Liver (tissue), 3 donors: ENCODE data around the gene SNX9.

Source experiments
- CTCF ChIP-seq: fragments of 150-350 bp; IDR thresholded peaks from 2 replicates; pipeline ENCODE4 v1.5.1; 2017; ENCODE audit warnings: improper control_type of control experiment, low read depth, low read length; ENCODE audit not compliant: missing input control
- EGR1 ChIP-seq, 2 donors: IDR thresholded peaks; 2 replicates each; pipeline ENCODE4 v1.6.1; 2016 to 2018; ENCODE audit warnings: antibody characterized with exemption in 2 of 2, low read depth in 2 of 2
- FOXA1 ChIP-seq: IDR thresholded peaks from 2 replicates; pipeline ENCODE4 v1.6.1; 2016; ENCODE audit warnings: antibody characterized with exemption
- GABPA ChIP-seq, 2 donors: IDR thresholded peaks in 1 of 2; conservative IDR thresholded peaks in 1 of 2; 2 replicates each; pipeline ENCODE4 v1.6.1; 2016; ENCODE audit warnings: antibody characterized with exemption in 2 of 2, mild to moderate bottlenecking in 1 of 2, moderate library complexity in 1 of 2
- JUND ChIP-seq, 2 donors: IDR thresholded peaks; 2 replicates each; pipeline ENCODE4 v1.6.1; 2016; ENCODE audit warnings: antibody characterized with exemption in 2 of 2
- MAX ChIP-seq: IDR thresholded peaks from 2 replicates; pipeline ENCODE4 v1.6.1; 2016; ENCODE audit warnings: antibody characterized with exemption
- RAD21 ChIP-seq, 2 donors: IDR thresholded peaks; 2 replicates each; pipeline ENCODE4 v1.6.1; 2016; ENCODE audit warnings: antibody characterized with exemption in 2 of 2, mild to moderate bottlenecking in 2 of 2
- RXRA ChIP-seq, 2 donors: IDR thresholded peaks; 2 replicates each; pipeline ENCODE4 v1.6.1; 2017 to 2018; ENCODE audit warnings: antibody characterized with exemption in 2 of 2, mild to moderate bottlenecking in 1 of 2
- SP1 ChIP-seq: IDR thresholded peaks from 2 replicates; pipeline ENCODE4 v1.6.1; 2018; ENCODE audit warnings: antibody characterized with exemption, mild to moderate bottlenecking
- TAF1 ChIP-seq: conservative IDR thresholded peaks from 2 replicates; pipeline ENCODE4 v1.6.1; 2016; ENCODE audit warnings: antibody characterized with exemption, mild to moderate bottlenecking
- YY1 ChIP-seq: IDR thresholded peaks from 2 replicates; pipeline ENCODE4 v1.6.1; 2016; ENCODE audit warnings: antibody characterized with exemption, mild to moderate bottlenecking
- TF ChIP-seq, protein P1 (sequence below): IDR thresholded peaks from 2 replicates; pipeline ENCODE4 v1.6.1; 2016; ENCODE audit warnings: antibody characterized with exemption
- TF ChIP-seq, protein P2 (sequence below): IDR thresholded peaks from 2 replicates; pipeline ENCODE4 v1.6.1; 2016; ENCODE audit warnings: antibody characterized with exemption
- TF ChIP-seq, protein P3 (sequence below): IDR thresholded peaks from 2 replicates; pipeline ENCODE4 v1.6.1; 2016; ENCODE audit warnings: antibody characterized with exemption, mild to moderate bottlenecking
- donor health status: healthy.
- donor health status: healthy.

GRCh38 chr6:157993076-157993475 is 170.0 kb downstream of the SNX9 start:
- TF ChIP-seq CTCF (no peak), TAF1 (no peak), MAX (no peak), YY1 (no peak), EGR1 (IDR thresholded peaks at IDR 0.05; ENCODE audit: low read depth in 2 of 2) (no peak), GABPA (IDR thresholded peaks at IDR 0.05 in 1 of 2, conservative IDR thresholded peaks at IDR 0.05 in 1 of 2) (no peak), RXRA (IDR thresholded peaks at IDR 0.05) (no peak), RAD21 (IDR thresholded peaks at IDR 0.05) (no peak), JUND (IDR thresholded peaks at IDR 0.05) (no peak), FOXA1 (no peak), SP1 (no peak)
- TF ChIP-seq, protein P1, sequence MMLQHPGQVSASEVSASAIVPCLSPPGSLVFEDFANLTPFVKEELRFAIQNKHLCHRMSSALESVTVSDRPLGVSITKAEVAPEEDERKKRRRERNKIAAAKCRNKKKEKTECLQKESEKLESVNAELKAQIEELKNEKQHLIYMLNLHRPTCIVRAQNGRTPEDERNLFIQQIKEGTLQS, result no peak
- TF ChIP-seq, protein P2, sequence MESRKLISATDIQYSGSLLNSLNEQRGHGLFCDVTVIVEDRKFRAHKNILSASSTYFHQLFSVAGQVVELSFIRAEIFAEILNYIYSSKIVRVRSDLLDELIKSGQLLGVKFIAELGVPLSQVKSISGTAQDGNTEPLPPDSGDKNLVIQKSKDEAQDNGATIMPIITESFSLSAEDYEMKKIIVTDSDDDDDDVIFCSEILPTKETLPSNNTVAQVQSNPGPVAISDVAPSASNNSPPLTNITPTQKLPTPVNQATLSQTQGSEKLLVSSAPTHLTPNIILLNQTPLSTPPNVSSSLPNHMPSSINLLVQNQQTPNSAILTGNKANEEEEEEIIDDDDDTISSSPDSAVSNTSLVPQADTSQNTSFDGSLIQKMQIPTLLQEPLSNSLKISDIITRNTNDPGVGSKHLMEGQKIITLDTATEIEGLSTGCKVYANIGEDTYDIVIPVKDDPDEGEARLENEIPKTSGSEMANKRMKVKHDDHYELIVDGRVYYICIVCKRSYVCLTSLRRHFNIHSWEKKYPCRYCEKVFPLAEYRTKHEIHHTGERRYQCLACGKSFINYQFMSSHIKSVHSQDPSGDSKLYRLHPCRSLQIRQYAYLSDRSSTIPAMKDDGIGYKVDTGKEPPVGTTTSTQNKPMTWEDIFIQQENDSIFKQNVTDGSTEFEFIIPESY, result no peak
- TF ChIP-seq, protein P3, sequence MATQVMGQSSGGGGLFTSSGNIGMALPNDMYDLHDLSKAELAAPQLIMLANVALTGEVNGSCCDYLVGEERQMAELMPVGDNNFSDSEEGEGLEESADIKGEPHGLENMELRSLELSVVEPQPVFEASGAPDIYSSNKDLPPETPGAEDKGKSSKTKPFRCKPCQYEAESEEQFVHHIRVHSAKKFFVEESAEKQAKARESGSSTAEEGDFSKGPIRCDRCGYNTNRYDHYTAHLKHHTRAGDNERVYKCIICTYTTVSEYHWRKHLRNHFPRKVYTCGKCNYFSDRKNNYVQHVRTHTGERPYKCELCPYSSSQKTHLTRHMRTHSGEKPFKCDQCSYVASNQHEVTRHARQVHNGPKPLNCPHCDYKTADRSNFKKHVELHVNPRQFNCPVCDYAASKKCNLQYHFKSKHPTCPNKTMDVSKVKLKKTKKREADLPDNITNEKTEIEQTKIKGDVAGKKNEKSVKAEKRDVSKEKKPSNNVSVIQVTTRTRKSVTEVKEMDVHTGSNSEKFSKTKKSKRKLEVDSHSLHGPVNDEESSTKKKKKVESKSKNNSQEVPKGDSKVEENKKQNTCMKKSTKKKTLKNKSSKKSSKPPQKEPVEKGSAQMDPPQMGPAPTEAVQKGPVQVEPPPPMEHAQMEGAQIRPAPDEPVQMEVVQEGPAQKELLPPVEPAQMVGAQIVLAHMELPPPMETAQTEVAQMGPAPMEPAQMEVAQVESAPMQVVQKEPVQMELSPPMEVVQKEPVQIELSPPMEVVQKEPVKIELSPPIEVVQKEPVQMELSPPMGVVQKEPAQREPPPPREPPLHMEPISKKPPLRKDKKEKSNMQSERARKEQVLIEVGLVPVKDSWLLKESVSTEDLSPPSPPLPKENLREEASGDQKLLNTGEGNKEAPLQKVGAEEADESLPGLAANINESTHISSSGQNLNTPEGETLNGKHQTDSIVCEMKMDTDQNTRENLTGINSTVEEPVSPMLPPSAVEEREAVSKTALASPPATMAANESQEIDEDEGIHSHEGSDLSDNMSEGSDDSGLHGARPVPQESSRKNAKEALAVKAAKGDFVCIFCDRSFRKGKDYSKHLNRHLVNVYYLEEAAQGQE, result no peak
